Measurements from ENCODE around the gene NOC4L. TPM values are rescaled to one million over a fixed set of nuclear protein-coding genes. Genes with fewer than 3 reads are reported as not detected.

The NOC4L gene
- total RNA-seq, 4 donors from 2014 or later = 5.4 to 10.2 (median 7.5) TPM

DNA sequence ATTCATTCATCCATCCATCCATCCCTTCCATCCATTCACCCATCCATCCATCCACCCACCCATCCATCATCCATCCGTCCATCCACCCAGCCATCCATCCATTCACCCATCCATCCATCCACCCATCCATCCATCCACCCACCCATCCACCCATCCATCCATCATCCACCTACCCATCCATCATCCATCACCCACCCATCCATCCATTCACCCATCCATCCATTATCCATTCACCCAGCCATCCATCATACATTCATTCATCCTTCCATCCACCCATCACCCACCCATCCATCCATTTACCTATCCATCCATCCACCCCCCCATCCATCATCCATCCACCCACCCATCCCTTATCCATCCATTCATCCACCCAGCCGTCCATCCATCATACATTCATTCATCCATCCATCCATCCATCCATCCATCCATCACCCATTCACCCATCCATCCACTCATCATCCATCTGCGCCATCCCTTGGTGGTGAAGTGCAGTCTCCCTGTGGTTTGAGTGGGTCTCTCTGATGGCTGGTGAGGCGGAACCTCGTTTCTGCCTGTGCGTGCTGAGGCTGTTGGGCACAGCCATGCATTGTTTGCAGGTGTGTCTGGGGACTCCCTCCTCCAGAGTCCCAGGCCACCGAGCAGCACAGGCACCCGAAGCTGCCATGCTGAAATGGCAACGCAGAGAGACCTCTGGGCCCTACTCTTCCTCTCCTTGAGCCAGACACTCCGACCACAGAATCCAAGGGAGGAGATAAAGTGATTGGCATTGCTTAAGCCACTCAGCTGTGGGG is 22.7 kb downstream of the NOC4L start:
- TF ChIP-seq, protein P1, sequence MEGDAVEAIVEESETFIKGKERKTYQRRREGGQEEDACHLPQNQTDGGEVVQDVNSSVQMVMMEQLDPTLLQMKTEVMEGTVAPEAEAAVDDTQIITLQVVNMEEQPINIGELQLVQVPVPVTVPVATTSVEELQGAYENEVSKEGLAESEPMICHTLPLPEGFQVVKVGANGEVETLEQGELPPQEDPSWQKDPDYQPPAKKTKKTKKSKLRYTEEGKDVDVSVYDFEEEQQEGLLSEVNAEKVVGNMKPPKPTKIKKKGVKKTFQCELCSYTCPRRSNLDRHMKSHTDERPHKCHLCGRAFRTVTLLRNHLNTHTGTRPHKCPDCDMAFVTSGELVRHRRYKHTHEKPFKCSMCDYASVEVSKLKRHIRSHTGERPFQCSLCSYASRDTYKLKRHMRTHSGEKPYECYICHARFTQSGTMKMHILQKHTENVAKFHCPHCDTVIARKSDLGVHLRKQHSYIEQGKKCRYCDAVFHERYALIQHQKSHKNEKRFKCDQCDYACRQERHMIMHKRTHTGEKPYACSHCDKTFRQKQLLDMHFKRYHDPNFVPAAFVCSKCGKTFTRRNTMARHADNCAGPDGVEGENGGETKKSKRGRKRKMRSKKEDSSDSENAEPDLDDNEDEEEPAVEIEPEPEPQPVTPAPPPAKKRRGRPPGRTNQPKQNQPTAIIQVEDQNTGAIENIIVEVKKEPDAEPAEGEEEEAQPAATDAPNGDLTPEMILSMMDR (IDR thresholded peaks at IDR 0.05; ENCODE audit: low read depth) = no peak

DNA sequence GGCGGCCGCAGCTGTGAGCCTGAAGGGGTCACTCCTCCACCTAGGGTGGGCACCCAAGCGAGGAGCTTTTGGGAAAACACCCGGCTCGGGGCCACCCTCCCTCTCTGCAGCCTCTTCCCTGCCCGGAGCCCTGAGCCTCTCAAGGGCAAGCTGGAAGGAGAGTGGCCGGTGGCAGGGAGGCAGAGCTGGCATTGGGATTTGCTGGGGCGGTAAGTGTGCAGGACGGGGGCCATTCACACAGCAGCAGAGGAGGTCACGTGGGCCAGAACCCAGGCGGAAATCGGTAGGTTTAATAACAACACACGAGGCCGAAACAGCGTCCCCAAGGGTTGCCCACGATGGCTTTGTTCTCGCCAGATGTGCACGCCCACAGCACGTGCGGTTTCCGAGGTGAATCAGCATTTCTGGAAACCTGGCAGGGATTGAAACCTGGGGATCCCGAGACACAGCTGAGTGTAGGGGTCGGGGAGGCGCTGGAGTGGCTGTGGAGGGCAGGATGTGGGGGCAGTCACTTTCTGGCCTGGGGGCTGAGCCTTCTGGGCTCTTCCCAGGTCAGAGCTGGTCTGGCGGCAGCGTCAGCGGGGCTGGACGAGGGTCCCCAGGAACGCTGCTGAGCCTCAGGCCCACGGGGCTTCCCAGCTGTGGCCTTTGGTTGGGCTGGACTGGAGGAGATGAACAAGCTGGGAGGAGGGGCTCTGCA is 23.5 kb downstream of the NOC4L start:
- TF ChIP-seq, protein P1 (IDR thresholded peaks at IDR 0.05; ENCODE audit: low read depth) = no peak

DNA sequence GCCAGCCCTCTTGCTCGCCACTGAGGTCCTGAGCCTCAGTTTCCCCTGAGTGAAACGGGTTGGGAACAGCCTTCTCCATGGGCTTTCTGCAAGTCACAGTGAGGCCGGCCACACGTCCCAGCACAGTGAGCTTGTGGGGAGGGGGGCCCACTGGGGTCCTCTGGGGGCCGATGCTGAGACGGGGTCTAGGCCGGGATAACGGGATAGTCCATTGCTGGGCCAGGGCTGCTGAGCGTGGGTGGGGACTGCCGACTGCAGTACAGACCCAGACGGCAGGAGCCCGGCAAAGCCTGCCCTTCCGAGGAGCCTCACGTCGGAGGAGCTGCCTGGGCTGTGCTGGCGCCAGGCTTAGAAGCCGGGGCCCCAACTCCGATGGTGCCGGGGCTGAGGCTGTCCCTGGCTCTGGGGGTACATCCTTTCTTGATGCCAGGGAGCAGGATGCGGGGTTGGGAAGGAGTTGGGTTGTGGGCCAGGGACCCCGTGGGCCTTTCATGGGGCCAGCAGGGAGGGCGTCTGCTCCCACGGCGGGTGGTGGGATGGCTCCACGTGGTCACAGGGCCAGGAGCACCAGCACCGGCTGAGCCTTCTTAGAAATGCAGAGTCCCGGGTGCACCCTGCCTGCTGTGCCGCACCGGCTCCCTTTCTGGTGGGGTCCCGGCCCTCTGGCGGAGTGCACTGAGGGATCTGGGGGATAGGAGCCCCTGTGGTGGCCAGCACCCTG is 24.2 kb downstream of the NOC4L start:
- TF ChIP-seq, protein P1 (IDR thresholded peaks at IDR 0.05; ENCODE audit: low read depth) = no peak

DNA sequence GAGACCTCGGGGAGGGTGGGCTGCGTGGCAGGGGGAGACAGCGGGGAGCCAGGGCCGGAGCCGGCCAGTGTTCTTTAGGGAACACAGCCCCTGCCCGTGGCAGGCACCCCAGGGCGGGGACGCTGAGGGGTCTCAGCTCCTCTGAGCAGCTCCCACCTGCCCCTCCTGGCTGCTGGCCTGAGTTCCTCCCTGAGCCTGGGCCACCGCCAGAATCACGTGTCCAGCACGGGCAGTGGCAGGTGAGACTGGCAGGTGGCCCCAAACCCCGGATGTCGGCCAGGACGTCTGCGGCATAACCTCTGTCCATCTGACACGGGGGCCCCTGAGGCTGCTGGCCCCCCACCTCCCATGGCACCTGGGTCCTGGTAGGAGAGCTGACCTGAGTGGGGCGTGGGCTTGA is 25.1 kb downstream of the NOC4L start:
- TF ChIP-seq, protein P1 (IDR thresholded peaks at IDR 0.05; ENCODE audit: low read depth) = no peak

DNA sequence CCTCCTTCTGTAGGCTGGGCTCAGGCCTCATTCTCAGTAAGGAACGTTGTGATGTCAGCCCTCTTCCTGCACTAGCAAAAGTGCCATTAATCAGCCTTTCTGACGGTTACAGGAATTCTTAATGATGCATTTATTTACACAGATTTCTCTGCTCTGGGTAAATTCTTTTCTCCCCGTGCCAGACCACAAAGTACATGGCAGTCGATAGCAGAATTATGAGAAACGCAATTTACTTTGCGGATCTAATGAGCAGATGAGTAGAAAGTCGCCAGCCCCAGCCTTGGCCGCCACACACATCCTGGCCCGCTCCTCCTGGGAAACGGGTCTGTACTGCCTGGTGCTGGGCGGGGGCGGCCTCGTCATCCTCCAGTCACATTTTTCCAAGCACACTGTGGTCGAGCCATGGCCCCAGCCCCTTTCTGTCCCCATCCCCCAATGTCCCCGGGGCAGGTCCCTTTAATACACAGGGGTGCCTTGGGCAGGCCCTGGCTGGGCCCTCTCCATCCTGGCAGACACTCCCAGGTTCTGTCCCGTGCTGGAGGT is 25.9 kb downstream of the NOC4L start:
- TF ChIP-seq, protein P1 (IDR thresholded peaks at IDR 0.05; ENCODE audit: low read depth) = no peak

DNA sequence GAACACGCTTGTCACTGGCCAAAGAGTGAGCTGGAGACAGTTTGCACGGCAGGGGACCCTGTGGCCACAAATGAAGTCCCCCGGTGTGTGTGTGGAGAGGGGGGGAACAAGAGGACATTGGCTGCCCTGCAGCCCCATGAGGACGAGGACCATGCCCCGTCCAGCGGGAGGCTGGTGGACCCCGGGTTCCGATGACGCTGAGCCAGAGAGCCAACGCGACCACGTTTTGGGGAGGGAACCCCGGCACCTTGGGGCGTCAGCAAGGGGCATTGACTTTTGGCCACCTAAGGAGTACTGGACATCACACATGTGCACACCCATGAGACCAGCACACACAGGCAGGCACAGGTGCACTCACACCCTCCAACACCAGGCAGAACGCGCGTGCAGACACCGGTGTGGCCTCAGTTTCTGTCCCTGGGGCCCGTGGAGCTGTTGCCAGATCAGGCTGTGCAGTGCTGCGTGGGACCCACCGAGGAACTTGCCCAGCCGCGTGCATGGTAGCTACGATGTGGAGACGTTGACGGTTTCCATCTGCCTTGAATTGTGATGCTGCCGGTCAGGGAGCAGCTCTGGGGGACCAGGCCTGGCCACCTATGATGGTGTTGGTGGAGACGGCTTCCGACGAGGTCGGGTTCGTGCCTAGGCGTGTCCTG is 26.5 kb downstream of the NOC4L start:
- TF ChIP-seq, protein P1 (IDR thresholded peaks at IDR 0.05; ENCODE audit: low read depth) = no peak
